Osteoblast (primary cell): ENCODE results near the gene HDAC9. TPM values are rescaled to one million over a fixed set of nuclear protein-coding genes. Genes with fewer than 3 reads are reported as not detected.

ENCODE experiments used
- DNase-seq: peaks from one replicate; pipeline ENCODE4 v3.0.0; 2011; ENCODE audit warnings: low spot score, mixed read lengths; ENCODE audit not compliant: insufficient read length; ENCODE audit errors: missing footprints
- H2AFZ ChIP-seq: 2 replicates; pipeline ENCODE4 v1.6.0; 2011; ENCODE audit warnings: mild to moderate bottlenecking, low read length
- H3K27ac ChIP-seq: 2 replicates; pipeline ENCODE4 v1.5.1; 2011; ENCODE audit warnings: mild to moderate bottlenecking, low read depth, low read length, moderate library complexity
- H3K27me3 ChIP-seq: 2 replicates; pipeline ENCODE4 v1.6.0; 2012; ENCODE audit warnings: mild to moderate bottlenecking, control low read depth, inconsistent platforms, low read length, moderate library complexity; ENCODE audit not compliant: insufficient read depth
- H3K36me3 ChIP-seq: 2 replicates; pipeline ENCODE4 v1.5.1; 2011; ENCODE audit warnings: mild to moderate bottlenecking, low read length, control low read depth, moderate library complexity; ENCODE audit not compliant: insufficient read depth
- H3K4me1 ChIP-seq: 2 replicates; pipeline ENCODE4 v1.5.1; 2011; ENCODE audit warnings: mild to moderate bottlenecking, low read length, control low read depth, moderate library complexity; ENCODE audit not compliant: insufficient read depth
- H3K4me2 ChIP-seq: 2 replicates; pipeline ENCODE4 v1.6.0; 2011; ENCODE audit warnings: mild to moderate bottlenecking, low read length; ENCODE audit not compliant: insufficient read depth
- H3K4me3 ChIP-seq: fragments of 200-600 bp; sonication (generic); 3 replicates; pipeline ENCODE4 v1.5.1; 2012; ENCODE audit warnings: mild to moderate bottlenecking, low read length, inconsistent platforms; ENCODE audit not compliant: insufficient read depth
- H3K79me2 ChIP-seq: 2 replicates; pipeline ENCODE4 v1.6.0; 2012; ENCODE audit warnings: mild to moderate bottlenecking, low read length, control low read depth, inconsistent platforms; ENCODE audit not compliant: insufficient read depth
- H3K9me3 ChIP-seq: 2 replicates; pipeline ENCODE4 v1.5.1; 2011; ENCODE audit warnings: low read depth, low read length, control low read depth
- H4K20me1 ChIP-seq: 2 replicates; pipeline ENCODE4 v1.6.0; 2012; ENCODE audit warnings: mild to moderate bottlenecking, low read length, control low read depth; ENCODE audit not compliant: insufficient read depth
- CTCF ChIP-seq: IDR thresholded peaks from 2 replicates; pipeline ENCODE4 v1.5.1; 2011; ENCODE audit warnings: mild to moderate bottlenecking, low read depth, low read length, moderate library complexity; ENCODE audit errors: extremely low read depth
- total RNA-seq: library from RNA; depleted of rRNA; stranded (reverse); fragments of >200 nt; gene quantifications from 2 replicates; pipeline ENCODE4 v1.2.3, GENCODE V29; 2012

Gene HDAC9
- total RNA-seq, 1 donor, result 21.7 TPM

- TF ChIP-seq CTCF, result no peak
- Histone ChIP-seq H3K4me1 (no peaks in the 10 kb centered on the region), H4K20me1 (no peaks in the 10 kb centered on the region), H3K9me3 (no peaks in the 10 kb centered on the region), H3K4me2 (no peak overlapping the region), H3K27me3 (no peaks in the 10 kb centered on the region), H3K4me3 (no peak overlapping the region), H3K79me2 (no peaks in the 10 kb centered on the region), H3K27ac (no peak overlapping the region), H2AFZ (no peak overlapping the region), H3K36me3 (no peaks in the 10 kb centered on the region)
- no peak for DNase-seq
Measured at GRCh38 chr7:18579698-18580097, 84.1 kb downstream of the HDAC9 start.

GRCh38 chr7:18580950-18581349 lies 85.4 kb downstream of the HDAC9 start:
- Histone ChIP-seq H4K20me1 (no peaks in the 10 kb centered on the region), H3K79me2 (no peaks in the 10 kb centered on the region), H3K4me2 (no peak overlapping the region), H2AFZ (peak overlapping the region; percentile 3), H3K36me3 (no peaks in the 10 kb centered on the region), H3K27ac (no peak overlapping the region), H3K9me3 (no peaks in the 10 kb centered on the region), H3K4me1 (no peaks in the 10 kb centered on the region), H3K27me3 (no peaks in the 10 kb centered on the region), H3K4me3 (no peak overlapping the region)
- peak; percentile 50 for DNase-seq
- TF ChIP-seq CTCF, result no peak

- Histone ChIP-seq H3K4me1 (no peaks in the 10 kb centered on the region), H3K4me2 (no peak overlapping the region)
Measured at GRCh38 chr7:18583305-18583704, 87.8 kb downstream of the HDAC9 start.

GRCh38 chr7:18590241-18590640 lies 94.7 kb downstream of the HDAC9 start:
- Histone ChIP-seq H2AFZ (peak overlapping the region; percentile 62), H3K4me2 (no peak overlapping the region), H3K4me1 (no peaks in the 10 kb centered on the region), H3K79me2 (no peaks in the 10 kb centered on the region), H3K4me3 (no peak overlapping the region), H3K9me3 (no peaks in the 10 kb centered on the region), H4K20me1 (no peaks in the 10 kb centered on the region), H3K27me3 (no peaks in the 10 kb centered on the region), H3K27ac (no peak overlapping the region), H3K36me3 (no peaks in the 10 kb centered on the region)
- TF ChIP-seq CTCF, result no peak
- DNase-seq, result no peak

More at GRCh38 chr7:18583305-18583704, 87.8 kb downstream of the HDAC9 start:
- Histone ChIP-seq H3K36me3 (no peaks in the 10 kb centered on the region), H3K9me3 (no peaks in the 10 kb centered on the region), H3K27me3 (no peaks in the 10 kb centered on the region), H2AFZ (no peak overlapping the region), H3K27ac (no peak overlapping the region), H4K20me1 (no peaks in the 10 kb centered on the region), H3K4me3 (no peak overlapping the region), H3K79me2 (no peaks in the 10 kb centered on the region)
- TF ChIP-seq CTCF, result no peak
- DNase-seq, result no peak
